Activated T-cell treated with anti-CD3 and anti-CD28 coated beads for 24 hours (primary cell): ENCODE data around the gene ARL15.

Experiments used
- DNase-seq: peaks from one replicate; pipeline ENCODE4 v3.0.0-alpha.2; 2020; ENCODE audit warnings: low read depth

Gene ARL15

DNA sequence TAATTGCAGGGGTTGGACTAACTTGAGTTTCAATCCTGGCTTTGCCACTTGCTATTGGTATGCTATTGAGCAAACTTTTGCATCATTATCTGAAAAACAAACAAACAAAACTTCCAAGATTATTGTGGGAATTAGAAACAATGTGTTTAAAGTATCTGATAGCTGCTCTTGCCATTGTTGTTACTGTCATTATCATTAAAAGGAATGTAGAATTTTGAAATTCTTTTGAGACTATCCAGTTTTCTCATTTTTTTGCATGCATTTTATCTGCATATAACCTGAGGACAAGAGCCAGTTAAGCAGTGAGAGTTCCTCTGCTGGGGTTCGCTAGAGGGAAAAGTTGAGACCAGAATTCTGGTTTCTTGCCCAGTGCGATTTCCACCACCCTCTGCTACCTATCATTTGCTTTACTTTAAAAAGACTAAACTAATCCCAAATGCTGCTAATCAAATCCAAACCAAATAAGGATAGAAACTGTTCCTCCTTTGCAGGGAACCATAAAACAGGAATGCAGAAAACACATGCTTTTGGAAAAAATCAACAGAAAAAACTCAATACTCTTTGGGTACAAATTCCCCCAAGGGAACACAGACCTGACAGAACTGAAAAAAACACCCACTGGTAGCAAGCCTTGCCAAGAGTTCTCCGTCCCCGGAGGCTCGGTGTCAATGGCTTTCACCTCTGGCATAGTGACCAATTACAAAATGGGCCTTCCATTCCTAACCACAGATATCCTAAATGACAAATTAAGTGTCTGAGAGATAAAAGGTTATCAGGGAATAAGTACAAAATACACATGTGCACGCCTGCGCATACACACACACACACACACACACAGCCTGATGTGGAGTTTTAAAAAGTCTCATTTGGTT lies 373.7 kb downstream of the ARL15 start:
- no peak for DNase-seq

DNA sequence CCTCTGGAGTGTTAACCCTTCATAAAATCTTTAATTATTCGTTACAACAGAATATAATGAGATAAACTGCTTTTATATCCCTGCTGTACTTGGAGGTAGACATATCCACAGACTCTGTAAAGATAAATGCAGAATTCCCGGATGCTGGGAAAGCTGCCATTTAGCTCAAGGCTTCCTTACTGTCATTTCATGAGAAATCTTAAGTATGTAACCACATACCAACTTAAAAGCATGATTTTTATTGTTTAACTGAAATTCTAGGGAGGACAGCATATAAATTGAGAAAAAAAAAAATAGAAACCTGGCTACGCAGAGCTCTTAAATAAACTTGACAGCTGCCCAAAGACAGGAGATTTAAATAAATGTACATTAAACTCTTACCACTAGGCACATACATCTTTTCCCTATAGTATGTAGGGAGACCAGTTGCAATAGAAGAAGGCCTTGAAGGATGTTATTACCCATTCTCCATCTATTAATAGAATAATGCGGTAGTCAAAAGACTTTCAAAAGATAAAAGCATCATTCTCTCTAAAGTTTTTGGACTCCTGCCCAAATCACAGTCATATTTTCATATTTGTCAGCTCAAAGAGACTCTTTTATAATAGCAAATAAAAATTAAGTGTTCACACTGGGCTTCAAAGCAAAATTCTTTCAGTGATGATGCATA lies 376.1 kb downstream of the ARL15 start:
- no peak for DNase-seq

DNA sequence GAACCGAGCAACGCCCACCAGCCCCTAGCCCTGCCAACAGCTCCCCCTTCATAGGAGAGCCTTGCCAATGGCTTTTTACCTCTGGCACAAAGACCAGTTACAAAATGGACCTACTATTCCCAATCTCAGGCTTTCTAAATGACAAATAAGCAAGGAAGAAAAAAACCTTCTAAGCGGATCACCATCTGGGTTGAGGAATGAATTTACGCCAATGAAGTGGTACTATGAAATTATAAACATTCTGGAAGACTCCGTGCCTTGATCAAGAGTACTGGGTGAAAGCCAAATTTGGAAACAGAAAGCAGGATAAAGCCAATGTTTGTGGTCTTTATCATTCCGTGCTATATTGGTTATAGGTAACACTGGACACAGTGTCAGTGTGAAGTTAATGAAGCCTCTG lies 378.0 kb downstream of the ARL15 start:
- no peak for DNase-seq

DNA sequence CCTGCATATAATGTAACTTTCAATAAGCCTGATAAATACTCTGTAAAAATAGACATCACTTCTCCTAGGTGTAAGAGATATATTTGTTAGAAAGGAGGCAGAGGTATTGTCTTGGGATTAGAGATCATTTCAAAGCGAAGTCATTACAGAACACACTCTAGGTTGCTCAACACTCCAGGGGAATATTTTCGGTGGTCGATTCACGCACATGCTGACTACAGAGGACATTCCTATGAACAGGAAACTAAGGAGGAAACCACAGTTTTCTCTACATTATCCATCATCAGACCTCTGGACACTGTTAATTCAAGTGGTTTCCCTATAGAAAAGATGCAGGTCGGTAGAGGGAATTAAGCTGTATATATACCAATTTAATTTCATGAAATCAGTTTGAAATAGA lies 379.9 kb downstream of the ARL15 start:
- DNase-seq, result no peak

DNA sequence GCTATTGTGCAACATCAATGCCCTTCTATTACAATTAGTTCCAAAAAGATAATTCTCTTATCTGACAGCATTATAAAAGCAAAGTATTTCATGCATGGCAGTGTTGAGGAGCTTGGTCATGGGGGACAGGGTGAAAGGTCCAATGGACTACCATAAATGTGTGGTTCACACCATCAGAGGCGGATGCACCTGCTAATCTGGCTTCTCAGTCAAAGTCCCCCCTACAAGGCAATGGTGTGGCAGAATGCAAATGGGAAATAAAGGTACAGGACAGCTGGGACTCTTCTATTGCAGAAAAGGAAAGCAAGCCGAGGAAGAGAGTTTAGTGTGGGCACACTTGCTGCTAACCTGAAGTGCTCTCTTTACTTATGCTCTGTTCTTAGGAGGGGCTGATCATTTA lies 380.8 kb downstream of the ARL15 start:
- no peak for DNase-seq

DNA sequence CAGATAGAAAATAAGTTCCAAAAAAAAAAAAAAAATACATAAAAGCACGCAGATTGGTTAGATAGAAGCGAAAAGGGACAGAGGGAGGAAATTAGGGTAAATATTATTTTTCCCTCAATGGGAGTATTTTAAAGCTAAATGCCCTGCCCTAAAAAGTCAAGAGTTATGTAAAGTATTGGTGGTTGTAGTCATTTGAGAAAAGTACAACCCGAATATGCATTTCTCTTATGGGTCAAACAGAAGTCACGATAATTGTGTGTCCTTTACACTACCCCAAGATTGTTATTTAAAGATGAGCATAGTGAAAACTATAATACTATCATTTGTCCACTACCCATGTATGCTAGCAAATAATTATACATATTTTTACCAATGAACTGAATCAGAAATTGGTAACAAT lies 381.2 kb downstream of the ARL15 start:
- no peak for DNase-seq

DNA sequence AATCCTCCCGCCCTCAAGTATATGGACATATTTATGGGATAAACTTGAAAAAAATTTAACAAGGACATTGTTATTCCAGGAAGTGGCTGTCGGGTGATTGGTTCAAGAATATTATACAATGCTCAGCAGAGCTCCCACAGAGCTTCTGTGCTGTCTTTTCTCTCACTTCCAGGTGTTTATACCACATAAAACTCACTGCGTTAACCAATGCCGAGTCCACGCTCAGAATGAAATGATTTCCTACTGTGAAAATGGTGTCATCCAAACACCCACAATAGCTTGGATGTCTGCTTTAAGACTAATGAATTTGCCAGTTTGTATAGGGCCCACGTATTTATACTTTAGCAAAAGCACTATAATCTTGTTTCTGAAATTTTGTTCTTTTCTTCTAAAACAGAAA lies 381.7 kb downstream of the ARL15 start:
- no peak for DNase-seq

DNA sequence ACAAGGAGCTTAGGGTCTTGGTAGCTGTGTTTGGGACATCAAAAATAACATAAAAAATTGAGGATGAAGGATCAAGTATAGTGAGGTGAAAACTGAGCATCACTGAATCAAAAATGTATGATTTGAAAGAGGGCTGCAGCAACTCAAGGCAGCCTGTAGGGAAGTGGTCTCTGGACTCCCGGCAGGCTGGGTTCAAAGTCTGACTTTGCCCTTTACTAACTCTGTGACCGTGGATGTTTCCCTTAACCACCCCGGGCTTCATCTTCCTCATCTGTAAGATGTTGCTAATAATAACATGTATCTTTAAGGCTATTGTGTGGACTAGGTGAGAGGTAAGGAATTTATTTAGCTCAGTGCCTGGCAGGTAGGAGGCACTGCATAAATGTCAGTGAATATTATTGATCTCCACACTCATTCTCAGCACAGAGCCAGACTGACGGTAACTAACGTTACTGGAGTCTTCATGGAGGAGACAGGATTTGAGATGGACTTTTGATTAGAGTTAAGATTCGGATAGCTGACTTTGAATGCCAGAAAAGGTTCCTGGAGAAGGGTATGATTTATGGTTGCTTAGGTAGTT lies 382.6 kb downstream of the ARL15 start:
- no peak for DNase-seq

DNA sequence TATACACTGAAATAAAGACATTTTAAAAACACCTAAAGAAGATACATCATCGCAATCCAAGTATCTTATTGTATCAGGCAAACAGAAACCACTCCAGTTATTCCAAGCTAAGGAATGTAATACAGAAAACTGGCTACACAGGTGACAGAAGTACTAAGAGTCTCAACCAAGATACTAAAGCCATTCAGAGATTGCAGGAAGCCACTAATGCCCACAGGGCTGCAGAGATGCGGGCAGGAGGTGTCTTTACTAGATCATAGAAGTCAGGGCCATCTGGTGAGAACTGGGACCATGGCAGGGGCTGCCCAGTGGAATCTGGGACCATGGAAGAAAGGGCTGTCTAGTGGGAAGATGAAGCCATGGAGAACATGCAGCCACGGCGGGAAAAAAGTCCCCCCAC lies 384.3 kb downstream of the ARL15 start:
- DNase-seq, result no peak

DNA sequence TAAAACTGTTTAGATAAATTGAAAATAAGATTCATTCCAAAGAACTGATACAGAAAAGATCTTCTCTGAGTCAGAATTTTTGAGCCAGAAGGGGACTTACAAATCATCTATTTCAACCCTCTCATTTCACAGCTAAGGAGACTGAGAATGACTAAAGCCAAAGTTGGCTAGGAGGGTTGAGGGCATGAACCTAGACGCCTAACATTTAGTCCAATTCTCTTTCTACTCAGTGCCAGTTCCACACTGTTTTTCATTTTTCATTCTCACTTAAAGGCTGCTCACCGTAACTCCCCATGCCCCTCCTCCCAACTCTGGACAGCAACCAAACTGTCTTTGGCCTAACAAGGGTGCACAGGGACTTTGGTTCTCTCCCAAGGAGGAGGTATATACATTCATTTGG lies 386.0 kb downstream of the ARL15 start:
- DNase-seq, result no peak

DNA sequence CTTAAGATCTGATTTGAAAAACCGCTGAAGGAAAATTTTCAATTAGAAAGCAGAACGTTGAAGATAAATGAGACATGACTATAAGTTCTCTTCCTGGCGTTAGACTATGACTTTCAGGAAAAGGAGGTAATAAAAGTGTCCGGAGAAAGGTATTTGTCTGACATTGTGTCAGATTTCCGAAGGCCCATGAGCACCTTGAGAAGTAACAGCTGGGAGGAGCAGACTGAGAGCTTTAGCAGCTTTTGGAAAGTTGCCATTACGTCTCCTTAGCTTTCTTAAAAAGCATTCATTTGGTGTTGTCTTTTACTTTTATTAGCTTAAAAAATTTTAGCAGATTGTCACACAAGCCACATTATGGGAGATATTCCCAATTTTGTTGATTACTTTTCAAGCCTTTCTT lies 386.4 kb downstream of the ARL15 start:
- no peak for DNase-seq

DNA sequence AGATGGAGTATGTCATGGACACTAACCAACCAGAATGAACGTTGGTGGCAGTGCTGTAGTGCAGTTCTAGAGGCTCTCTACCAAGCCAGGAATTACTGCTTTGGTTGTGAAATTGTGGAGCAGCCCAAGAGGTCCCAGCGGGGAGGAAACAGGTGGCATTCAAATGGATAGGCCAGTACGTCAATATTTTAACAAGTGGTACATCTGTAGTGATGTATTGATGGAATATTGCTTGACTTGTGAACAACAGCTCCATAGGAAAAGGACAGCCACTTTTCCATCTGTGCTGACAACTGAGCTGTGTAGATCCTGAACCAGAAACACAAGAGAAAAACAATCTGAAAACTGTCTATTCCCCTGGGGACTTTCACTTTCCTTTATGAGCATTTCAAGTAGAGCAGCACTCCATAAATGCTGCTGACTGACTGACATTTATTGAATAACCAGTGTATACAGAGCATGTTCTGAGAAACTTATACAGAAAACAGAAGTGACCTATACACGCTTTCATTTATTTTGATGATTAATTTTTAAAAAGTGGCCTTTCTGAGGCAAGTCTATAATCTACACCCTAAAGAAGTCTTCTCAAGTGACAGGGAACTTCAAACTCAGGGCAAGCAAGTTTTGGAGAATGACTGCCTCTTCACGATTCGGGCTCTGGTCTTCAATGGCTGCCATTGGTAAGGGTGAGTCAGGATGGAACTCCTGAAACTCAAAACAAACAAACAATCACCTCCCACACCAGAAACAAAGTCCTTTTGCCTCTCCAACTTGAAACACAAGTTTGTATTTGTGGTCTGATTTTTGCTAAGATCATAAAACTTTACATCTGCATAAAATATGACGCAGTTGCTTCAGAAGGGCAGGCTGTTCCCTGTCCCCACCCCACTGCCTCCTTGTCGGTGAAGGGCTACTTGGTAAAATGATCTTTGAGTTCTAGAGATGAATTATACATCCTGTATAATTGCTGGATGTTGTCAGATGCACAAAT lies 387.6 kb downstream of the ARL15 start:
- no peak for DNase-seq

DNA sequence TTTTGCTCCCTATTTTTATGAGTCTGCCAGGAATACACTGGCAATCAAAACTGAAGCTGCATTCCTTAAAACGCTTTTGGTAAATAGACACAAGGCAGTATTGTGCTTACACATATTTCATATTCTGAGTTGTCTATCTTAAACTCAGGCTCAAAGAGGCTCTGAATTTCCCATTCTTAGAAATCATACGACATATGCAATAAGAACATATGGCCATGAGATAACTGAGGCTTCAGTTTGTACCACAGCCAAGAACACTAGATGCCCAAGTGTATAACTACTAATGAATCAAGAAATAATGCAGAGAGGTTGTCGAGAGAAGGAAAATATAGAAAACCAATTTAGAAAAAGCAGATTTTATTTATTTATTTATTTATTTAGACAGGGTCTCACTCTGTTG lies 392.5 kb downstream of the ARL15 start:
- no peak for DNase-seq

DNA sequence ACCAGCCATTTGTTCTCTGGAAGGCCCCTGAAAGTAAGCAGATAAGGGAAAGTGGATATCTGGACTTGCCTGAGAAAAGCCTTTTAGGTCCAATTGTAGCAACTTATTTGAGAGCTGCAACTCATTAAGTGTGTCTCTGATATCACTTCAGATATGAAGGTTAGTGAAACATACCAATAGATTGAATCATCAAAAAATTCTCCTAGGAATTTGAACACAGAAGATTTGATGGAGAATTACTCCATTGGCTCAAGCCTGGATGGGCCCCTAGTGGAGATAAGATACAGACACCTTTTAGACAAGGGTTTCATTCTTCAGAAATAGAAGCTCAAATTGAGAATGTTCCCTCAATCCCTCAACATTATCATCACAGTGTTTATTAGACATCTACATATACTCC lies 393.3 kb downstream of the ARL15 start:
- no peak for DNase-seq

DNA sequence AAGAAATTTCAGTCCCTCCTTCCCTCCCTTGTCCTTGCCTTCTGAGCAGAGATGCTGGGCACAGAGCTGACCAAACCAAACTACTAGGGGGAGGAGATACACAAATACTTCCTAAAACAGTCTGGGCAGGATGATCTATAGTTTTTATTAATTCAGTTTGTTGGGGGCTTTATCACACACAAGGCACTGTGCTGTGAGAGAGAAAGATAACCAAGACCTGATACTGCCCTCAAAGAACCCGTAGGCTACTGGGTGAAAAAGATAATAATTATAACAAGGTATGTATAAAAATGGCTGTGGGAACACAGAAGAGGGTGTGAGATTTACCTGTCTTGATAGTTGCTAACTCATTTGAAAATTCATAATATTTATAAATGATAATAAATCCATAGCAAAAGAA lies 395.3 kb downstream of the ARL15 start:
- DNase-seq, result no peak

DNA sequence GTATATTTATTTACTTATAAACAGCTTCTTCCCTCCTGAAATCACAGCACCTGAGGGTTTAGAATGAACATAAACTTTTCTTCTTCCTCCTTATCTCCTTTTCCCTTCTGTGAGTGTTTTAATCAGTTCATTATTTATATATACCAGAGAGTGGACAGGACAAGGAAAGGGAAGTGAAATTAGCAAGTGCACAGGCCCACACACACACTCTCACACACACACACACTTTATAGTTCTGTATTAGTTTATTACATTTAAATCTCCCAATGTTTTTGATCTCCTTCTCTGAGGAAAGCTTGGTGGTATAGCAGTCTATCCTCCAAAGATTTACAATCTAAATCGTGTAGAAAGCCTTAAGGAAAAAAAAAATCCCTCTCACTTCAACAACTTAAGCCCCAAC lies 396.4 kb downstream of the ARL15 start:
- no peak for DNase-seq

DNA sequence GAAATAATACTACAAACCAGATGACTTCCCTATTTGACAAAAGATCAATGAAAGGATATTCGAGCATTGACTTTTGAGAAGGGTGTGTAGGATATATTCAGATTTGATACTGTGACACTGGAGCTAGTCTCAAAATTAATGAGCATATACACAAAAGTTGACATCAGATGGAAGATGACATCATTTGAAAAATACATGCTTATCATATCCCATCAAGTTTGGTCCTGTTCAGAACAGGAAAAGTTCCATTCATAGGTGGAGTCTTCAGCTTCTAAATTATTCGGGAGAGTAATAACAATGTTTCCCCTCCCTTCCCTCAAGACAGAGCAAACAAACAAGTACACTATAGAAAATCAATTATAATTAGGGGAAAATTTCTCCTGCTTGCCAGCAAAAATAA lies 401.6 kb downstream of the ARL15 start:
- DNase-seq, result no peak

DNA sequence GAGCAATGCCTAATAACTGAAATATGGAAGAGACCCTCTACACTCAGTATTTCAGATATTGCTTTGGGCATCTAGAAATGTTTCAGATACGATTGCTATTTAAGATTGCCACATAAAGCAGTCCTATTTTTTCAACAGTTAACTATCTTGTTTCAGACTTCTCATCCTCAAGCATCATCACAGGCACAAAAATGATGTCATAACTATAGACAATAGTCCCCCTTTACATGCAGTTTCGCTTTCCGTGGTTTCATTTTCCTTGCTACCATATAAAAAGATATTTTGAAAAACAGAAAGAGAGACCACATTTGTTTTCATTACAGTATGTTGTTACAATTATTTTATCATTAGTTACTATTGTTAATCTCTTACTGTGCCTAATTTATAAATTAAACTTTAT lies 402.5 kb downstream of the ARL15 start:
- no peak for DNase-seq

DNA sequence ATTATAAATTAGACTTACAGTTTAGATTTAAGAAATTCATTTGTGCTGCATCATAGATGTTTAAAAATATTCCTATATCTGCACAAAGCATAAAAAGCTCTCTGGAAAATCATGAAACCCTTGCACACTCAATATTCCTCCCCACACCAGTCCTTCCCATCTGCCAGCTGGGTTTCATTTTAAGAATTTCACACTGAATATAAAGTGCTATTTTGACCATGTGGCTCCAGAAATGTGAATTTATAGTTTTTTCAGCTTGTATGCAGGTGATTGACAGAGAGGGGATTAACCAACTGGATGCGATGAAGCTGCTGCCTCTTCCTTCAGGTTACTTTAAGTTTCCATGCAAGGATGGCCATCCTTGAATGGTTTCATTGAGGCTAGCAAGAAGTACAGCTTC lies 403.6 kb downstream of the ARL15 start:
- DNase-seq, result no peak

DNA sequence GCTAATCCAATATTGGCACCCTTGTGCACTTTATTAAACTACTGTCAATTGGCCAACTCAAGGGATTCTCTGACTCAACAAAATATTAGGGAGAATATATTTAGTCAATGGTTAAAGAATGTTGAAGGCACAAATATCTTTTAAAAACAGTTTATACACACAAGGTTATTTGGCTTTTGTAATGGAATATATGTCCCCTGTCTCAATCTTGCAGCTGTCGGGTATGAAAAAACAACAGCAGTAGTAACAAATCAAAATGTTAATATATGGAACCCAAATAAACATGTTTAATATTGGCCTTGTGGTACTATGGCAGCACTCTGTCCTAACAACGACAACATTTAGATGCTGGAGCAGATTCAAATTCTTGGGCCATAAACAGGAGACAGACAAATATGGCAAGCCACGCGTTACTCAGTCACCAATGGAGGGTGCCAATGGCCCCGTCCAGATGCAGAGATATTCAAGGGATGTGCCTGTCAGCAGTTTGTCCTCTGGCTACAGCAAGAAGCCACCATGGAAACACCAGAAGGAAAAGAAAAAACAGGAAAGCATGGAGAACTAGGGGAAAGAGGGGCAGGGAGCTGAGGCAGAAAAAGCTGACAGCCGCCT lies 408.0 kb downstream of the ARL15 start:
- DNase-seq, result no peak

DNA sequence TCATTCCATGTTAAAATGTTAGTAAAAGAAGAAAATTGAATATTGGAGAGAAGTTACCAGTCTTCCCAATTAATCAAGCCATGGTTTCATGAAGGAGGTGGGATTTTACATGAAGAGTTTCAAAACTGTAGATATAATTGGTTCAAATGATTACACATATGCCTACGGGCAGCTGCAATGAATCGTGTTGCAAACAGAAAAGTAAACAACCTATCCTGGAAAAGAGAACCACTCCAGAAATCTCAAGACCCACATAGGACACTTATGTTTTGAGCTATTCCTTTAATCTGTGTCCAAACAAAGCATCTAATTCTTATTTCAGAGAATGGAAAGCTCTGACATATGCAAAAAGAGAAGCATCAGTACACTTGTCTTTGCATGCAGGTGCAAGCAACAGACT lies 409.7 kb downstream of the ARL15 start:
- no peak for DNase-seq
